ENCODE data around the gene KBTBD2.
"Not testable (repeated sequence)": the region's sequence is repeated elsewhere in the genome, so short reads cannot be mapped to it uniquely, and the experiment has no call there.

Gene KBTBD2

GRCh38 chr7:32893207-32893524, 1.6 kb upstream of the KBTBD2 start:
- DNase-seq (ENCODE audit: low read depth), result no peak

GRCh38 chr7:32892521-32893206, 1.1 kb upstream of the KBTBD2 start:
- DNase-seq (ENCODE audit: low read depth), result peak; percentile 21

- peak; percentile 95 for DNase-seq (ENCODE audit: low read depth)
These were observed 400 bp upstream of the KBTBD2 start for GRCh38 chr7:32891800-32892520.

GRCh38 chr7:32890793-32891042, 842 bp downstream of the KBTBD2 start:
- DNase-seq (ENCODE audit: low read depth), result no peak

GRCh38 chr7:32890010-32890792, 1.4 kb downstream of the KBTBD2 start:
- DNase-seq (ENCODE audit: low read depth), result peak; percentile 14

- no peak for DNase-seq (ENCODE audit: low read depth)
These were observed 3.1 kb downstream of the KBTBD2 start for GRCh38 chr7:32888505-32888904.

- DNase-seq (ENCODE audit: low read depth), result no peak
These were observed 4.2 kb downstream of the KBTBD2 start for GRCh38 chr7:32887395-32887794.

- DNase-seq (ENCODE audit: low read depth), result no peak
These were observed 10.2 kb downstream of the KBTBD2 start for GRCh38 chr7:32881074-32881982.

- DNase-seq (ENCODE audit: low read depth), result no peak
These were observed 12.1 kb downstream of the KBTBD2 start for GRCh38 chr7:32879460-32879859.

- not testable (repeated sequence) for DNase-seq (ENCODE audit: low read depth)
These were observed 13.5 kb downstream of the KBTBD2 start for GRCh38 chr7:32878023-32878422.

- DNase-seq (ENCODE audit: low read depth), result no peak
These were observed 19.1 kb downstream of the KBTBD2 start for GRCh38 chr7:32872421-32872820.

- no peak for DNase-seq (ENCODE audit: low read depth)
These were observed 19.8 kb downstream of the KBTBD2 start for GRCh38 chr7:32871624-32872371.

GRCh38 chr7:32870298-32870697, 21.3 kb downstream of the KBTBD2 start:
- no peak for DNase-seq (ENCODE audit: low read depth)

- DNase-seq (ENCODE audit: low read depth), result no peak
These were observed 21.8 kb downstream of the KBTBD2 start for GRCh38 chr7:32869716-32870115.

GRCh38 chr7:32868116-32868515, 23.4 kb downstream of the KBTBD2 start:
- no peak for DNase-seq (ENCODE audit: low read depth)

GRCh38 chr7:32865448-32866030, 26.0 kb downstream of the KBTBD2 start:
- DNase-seq (ENCODE audit: low read depth), result no peak

GRCh38 chr7:32863872-32864271, 27.7 kb downstream of the KBTBD2 start:
- not testable (repeated sequence) for DNase-seq (ENCODE audit: low read depth)

- DNase-seq (ENCODE audit: low read depth), result no peak
These were observed 31.5 kb downstream of the KBTBD2 start for GRCh38 chr7:32860090-32860489.

- DNase-seq (ENCODE audit: low read depth), result no peak
These were observed 32.9 kb downstream of the KBTBD2 start for GRCh38 chr7:32858648-32859047.

- DNase-seq (ENCODE audit: low read depth), result not testable (repeated sequence)
These were observed 34.5 kb downstream of the KBTBD2 start for GRCh38 chr7:32857063-32857462.

Measured in activated T-helper 1 cell treated with Interleukin-2 at 50 U/mL for 16 hours (primary cell).